Spinal cord (tissue), 10 donors: ENCODE measurements around the gene IZUMO1R. TPM values are rescaled to one million over a fixed set of nuclear protein-coding genes. Genes with fewer than 3 reads are reported as not detected.

Source experiments
- DNase-seq, 6 donors: peaks; one replicate each; pipeline versions ENCODE4 v3.0.0 to v3.0.0-alpha.2; 2013 to 2015; ENCODE audit warnings: low spot score in 6 of 6, low read depth in 4 of 6
- H3K27ac ChIP-seq: one replicate; pipeline ENCODE4 v1.5.1; 2013; ENCODE audit warnings: low read depth, low read length, control low read depth
- H3K27me3 ChIP-seq: one replicate; pipeline ENCODE4 v1.6.1; 2013; ENCODE audit warnings: low read length; ENCODE audit not compliant: control insufficient read depth, insufficient read depth
- H3K36me3 ChIP-seq: one replicate; pipeline ENCODE4 v1.6.1; 2013; ENCODE audit warnings: low read length; ENCODE audit not compliant: control insufficient read depth, insufficient read depth
- H3K4me1 ChIP-seq: one replicate; pipeline ENCODE4 v1.6.1; 2013; ENCODE audit warnings: low read length; ENCODE audit not compliant: control insufficient read depth, insufficient read depth
- H3K4me3 ChIP-seq: one replicate; pipeline ENCODE4 v1.5.1; 2013; ENCODE audit warnings: low read depth, low read length, control low read depth
- H3K9me3 ChIP-seq: one replicate; pipeline ENCODE4 v1.6.1; 2013; ENCODE audit warnings: low read length; ENCODE audit not compliant: control insufficient read depth, insufficient read depth
- whole genome bisulfite sequencing: methylation state at CpG from one replicate; pipeline ENCODE4 v1.1.5; 2013; ENCODE audit warnings: missing lambda C conversion rate; ENCODE audit not compliant: insufficient coverage; 5-methylcytosine and 5-hydroxymethylcytosine counted together
- polyA plus RNA-seq, 2 donors: library from polyadenylated mRNA; unstranded; fragments of 120-200 nt; gene quantifications; one replicate each; pipeline ENCODE4 v1.2.1, GENCODE V29; 2013; ENCODE audit not compliant: insufficient read length in 2 of 2
- total RNA-seq, 2 donors: library from RNA; depleted of rRNA in 1 of 2; stranded (reverse); fragments of 120-200 nt in 1 of 2; fragments of >200 nt in 1 of 2; gene quantifications; one replicate each; pipeline versions ENCODE4 v1.2.3 to v1.2.4, GENCODE V29; 2013 to 2014
- donor health status: healthy.

The IZUMO1R gene
- total and polyA plus RNA-seq, 4 donors: 0.27 to 0.28 TPM; not detected in 2

GRCh38 chr11:94295534-94295933 lies 8.8 kb upstream of the IZUMO1R start:
- DNase-seq: no peak
- H3K27ac ChIP-seq: no peak overlapping the region
- no peak overlapping the region for H3K4me3 ChIP-seq
- no peaks in the 10 kb centered on the region for H3K36me3 ChIP-seq
- no peaks in the 10 kb centered on the region for H3K4me1 ChIP-seq
- peaks cover 2% of the 10 kb centered on the region for H3K9me3 ChIP-seq
- WGBS: 60% methylated on average over 1 of the region's 1 CpG
- no peaks in the 10 kb centered on the region for H3K27me3 ChIP-seq

DNA sequence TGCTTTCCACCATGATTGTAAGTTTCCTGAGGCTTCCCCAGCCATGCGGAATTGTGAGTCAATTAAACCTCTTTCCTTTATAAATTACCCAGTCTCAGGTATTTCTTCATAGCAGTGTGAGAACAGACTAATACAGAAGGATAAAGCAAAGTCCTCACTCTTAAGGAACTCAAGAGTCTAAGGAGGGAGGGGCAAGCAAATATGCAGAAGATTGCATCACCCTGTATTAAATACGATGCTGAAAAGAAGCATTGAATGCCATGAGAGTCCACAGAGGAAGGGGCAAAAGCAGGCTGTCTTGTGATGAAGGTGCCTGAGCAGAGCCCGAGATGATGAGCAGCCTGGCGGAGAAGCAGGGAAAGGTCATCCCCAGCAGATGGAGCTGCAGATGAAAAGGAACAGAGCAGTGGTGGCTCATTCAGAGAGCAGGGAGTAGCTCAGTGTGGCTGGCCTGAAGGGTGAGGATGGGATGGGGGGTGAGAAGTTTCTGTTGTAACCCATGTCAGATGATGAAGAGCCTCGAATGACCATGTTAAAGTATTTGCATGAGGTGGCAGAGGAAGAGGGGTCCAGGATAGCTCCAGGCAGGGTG lies 6.3 kb upstream of the IZUMO1R start:
- no peaks in the 10 kb centered on the region for H3K9me3 ChIP-seq
- DNase-seq: no peak
- no peaks in the 10 kb centered on the region for H3K4me1 ChIP-seq
- no peak overlapping the region for H3K27ac ChIP-seq
- H3K4me3 ChIP-seq: no peak overlapping the region
- peaks cover 2% of the 10 kb centered on the region for H3K27me3 ChIP-seq
- WGBS: 80% methylated on average over 4 of the region's 5 CpGs
- no peaks in the 10 kb centered on the region for H3K36me3 ChIP-seq

- DNase-seq: peak in 2 of 6 donors; percentile 38 to 56
- Histone ChIP-seq H3K36me3 (no peaks in the 10 kb centered on the region), H3K9me3 (no peaks in the 10 kb centered on the region), H3K4me3 (no peak overlapping the region), H3K4me1 (no peaks in the 10 kb centered on the region), H3K27ac (no peak overlapping the region), H3K27me3 (peaks cover 2% of the 10 kb centered on the region)
- WGBS: 26% methylated on average over 2 of the region's 5 CpGs
Observed at GRCh38 chr11:94302776-94303175, 1.6 kb upstream of the IZUMO1R start.

DNA sequence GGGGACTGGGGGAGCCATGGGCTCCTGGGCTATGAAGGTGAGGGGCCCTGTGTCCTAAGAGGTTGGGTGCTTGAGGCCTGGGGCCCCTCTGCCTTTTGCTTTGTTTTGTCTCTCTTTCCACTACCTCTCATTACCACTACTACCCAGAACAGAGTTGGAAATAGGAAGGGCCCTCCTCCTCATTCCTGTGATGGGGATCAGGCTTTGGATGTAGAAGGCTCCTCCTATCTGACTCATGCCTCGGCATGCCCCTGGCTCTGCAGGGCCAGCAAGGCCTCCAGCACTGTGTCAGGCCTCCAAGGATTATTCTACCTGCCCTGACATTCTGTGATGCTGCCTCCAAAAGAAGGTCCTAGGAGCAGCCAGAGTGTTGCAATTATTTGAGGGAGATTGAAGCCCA lies 766 bp downstream of the IZUMO1R start:
- no peaks in the 10 kb centered on the region for H3K9me3 ChIP-seq
- no peak overlapping the region for H3K4me3 ChIP-seq
- H3K36me3 ChIP-seq: no peaks in the 10 kb centered on the region
- H3K27me3 ChIP-seq: peaks cover 2% of the 10 kb centered on the region
- no peak for DNase-seq
- 83% methylated on average over 1 of the region's 1 CpG for WGBS
- H3K4me1 ChIP-seq: no peaks in the 10 kb centered on the region
- peak overlapping the region; percentile 54 for H3K27ac ChIP-seq

DNA sequence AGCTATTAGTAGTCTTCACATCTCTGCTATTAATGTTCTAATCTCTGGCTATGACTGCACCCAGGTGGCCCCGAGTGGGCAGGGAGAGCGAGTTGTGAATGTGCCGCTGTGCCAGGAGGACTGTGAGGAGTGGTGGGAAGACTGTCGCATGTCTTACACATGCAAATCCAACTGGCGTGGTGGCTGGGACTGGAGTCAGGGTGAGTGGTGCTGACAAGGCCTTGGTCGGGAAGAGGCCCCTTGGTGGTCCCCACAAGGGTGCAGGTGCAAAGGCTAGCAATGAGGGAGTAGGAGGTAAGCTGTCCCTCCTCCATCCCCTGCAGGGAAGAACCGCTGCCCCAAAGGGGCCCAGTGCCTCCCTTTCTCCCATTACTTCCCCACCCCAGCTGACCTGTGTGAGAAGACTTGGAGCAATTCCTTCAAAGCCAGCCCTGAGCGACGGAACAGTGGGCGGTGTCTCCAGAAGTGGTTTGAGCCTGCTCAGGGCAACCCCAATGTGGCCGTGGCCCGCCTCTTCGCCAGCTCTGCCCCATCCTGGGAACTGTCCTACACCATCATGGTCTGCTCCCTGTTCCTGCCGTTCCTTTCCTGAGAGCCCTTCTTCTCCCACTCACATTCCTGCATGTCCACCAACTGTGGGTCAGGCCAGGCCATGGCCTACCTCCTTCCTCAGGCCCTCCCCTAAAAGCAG lies 2.9 kb downstream of the IZUMO1R start:
- no peaks in the 10 kb centered on the region for H3K36me3 ChIP-seq
- no peak for DNase-seq
- peaks cover 2% of the 10 kb centered on the region for H3K27me3 ChIP-seq
- H3K4me3 ChIP-seq: no peak overlapping the region
- no peaks in the 10 kb centered on the region for H3K9me3 ChIP-seq
- no peak overlapping the region for H3K27ac ChIP-seq
- whole genome bisulfite sequencing: 95% methylated on average over 13 of the region's 14 CpGs
- H3K4me1 ChIP-seq: no peaks in the 10 kb centered on the region

DNA sequence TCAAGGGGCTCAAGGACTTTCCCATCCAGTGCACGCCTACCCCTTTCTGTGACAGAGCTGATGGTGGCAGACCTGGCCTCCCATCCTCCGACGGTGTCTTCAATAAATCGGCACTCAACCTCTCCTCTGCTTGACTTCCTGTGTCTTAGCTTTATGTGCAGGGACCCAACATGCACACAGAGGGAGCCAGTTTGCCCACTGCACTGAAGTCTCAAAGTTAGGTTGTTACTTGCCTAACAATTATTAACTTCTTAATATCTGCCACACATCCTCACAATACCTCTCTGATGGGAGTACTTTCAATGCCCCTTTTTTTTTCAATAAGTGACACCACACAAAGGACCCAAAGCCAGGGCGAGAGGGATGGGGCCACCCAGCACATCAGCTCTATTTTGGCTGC lies 3.6 kb downstream of the IZUMO1R start:
- Histone ChIP-seq H3K27ac (no peak overlapping the region), H3K27me3 (no peaks in the 10 kb centered on the region), H3K4me1 (no peaks in the 10 kb centered on the region), H3K9me3 (no peaks in the 10 kb centered on the region), H3K4me3 (no peak overlapping the region), H3K36me3 (no peaks in the 10 kb centered on the region)
- WGBS: 85% methylated on average over 5 of the region's 5 CpGs
- no peak for DNase-seq

GRCh38 chr11:94309757-94310156 lies 5.4 kb downstream of the IZUMO1R start:
- no peak for DNase-seq
- WGBS: no CpG with 5 or more reads among the region's 1 CpG
- Histone ChIP-seq H3K36me3 (no peaks in the 10 kb centered on the region), H3K27me3 (no peaks in the 10 kb centered on the region), H3K4me3 (no peak overlapping the region), H3K4me1 (no peaks in the 10 kb centered on the region), H3K9me3 (no peaks in the 10 kb centered on the region), H3K27ac (no peak overlapping the region)

DNA sequence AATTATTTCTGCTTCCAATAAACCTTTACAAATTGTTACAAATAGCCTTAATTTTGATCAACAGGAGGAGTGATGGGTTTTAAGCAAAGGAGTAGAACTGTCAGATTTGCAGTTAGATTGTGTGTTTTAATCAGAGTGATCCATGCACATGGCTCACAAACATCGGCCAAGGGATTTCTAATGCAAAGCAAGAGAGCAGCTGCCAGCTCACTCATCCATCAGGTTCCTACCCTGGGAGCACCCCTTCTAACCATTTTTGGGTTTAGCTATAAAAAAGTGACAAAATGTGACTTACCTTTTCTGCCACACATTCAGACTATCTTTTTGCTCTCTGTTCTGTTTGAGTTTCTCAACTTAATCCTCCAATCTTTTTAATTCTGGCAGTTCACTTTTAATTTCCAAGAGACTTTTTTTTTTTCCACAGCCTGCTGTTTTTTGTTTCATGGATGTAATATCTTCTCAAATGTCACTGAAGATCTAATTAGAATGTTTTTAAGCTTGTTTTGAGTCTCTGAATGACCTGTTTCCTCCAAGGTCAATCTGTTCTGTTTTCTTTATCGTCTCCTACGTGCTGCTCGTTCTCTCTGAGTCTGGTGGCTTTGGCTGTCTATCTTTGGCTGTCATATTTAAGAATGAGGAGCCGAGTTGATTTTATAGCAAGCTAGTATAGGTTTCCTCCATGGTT lies 6.0 kb downstream of the IZUMO1R start:
- Histone ChIP-seq H3K27ac (no peak overlapping the region), H3K36me3 (no peaks in the 10 kb centered on the region), H3K4me3 (no peak overlapping the region), H3K9me3 (no peaks in the 10 kb centered on the region), H3K27me3 (no peaks in the 10 kb centered on the region), H3K4me1 (no peaks in the 10 kb centered on the region)
- whole genome bisulfite sequencing: 17% methylated on average over 1 of the region's 5 CpGs
- no peak for DNase-seq

- Histone ChIP-seq H3K27me3 (no peaks in the 10 kb centered on the region), H3K36me3 (no peaks in the 10 kb centered on the region), H3K4me3 (no peak overlapping the region), H3K4me1 (no peaks in the 10 kb centered on the region), H3K27ac (no peak overlapping the region), H3K9me3 (no peaks in the 10 kb centered on the region)
- WGBS: 88% methylated on average over 3 of the region's 4 CpGs
- no peak for DNase-seq
Observed at GRCh38 chr11:94312339-94312738, 8.0 kb downstream of the IZUMO1R start.

GRCh38 chr11:94314064-94314463 lies 9.7 kb downstream of the IZUMO1R start:
- Histone ChIP-seq H3K27ac (no peak overlapping the region), H3K27me3 (no peaks in the 10 kb centered on the region), H3K4me1 (no peaks in the 10 kb centered on the region), H3K9me3 (no peaks in the 10 kb centered on the region), H3K4me3 (no peak overlapping the region), H3K36me3 (no peaks in the 10 kb centered on the region)
- DNase-seq: no peak
- WGBS: 100% methylated on average over 1 of the region's 4 CpGs
